Smooth muscle cell (in vitro differentiated cells): ENCODE measurements around the gene YEATS2. TPM values are rescaled to one million over a fixed set of nuclear protein-coding genes. Genes with fewer than 3 reads are reported as not detected.

Experiments
- DNase-seq: peaks from one replicate; lab custom pipeline; 2025; ENCODE audit not compliant: unreplicated experiment; lab: John Stamatoyannopoulos, UW
- H2AFZ ChIP-seq: fragments of 200-600 bp; sonication (generic); 2 replicates; pipeline ENCODE4 v1.6.0; 2016; ENCODE audit warnings: antibody characterized with exemption, low read depth, mild to moderate bottlenecking
- H3F3A ChIP-seq: fragments of 200-600 bp; sonication (generic); 2 replicates; pipeline ENCODE4 v1.6.0; 2017; ENCODE audit warnings: antibody characterized with exemption, low read depth
- H3K27ac ChIP-seq: fragments of 200-600 bp; sonication (generic); 2 replicates; pipeline ENCODE4 v1.5.1; 2016; ENCODE audit warnings: low read depth, mild to moderate bottlenecking
- H3K27me3 ChIP-seq: fragments of 200-600 bp; sonication (generic); 2 replicates; pipeline ENCODE4 v1.6.1; 2016; ENCODE audit warnings: low read depth, mild to moderate bottlenecking
- H3K36me3 ChIP-seq: fragments of 200-600 bp; sonication (generic); 2 replicates; pipeline ENCODE4 v1.5.1; 2016; ENCODE audit warnings: low read depth
- H3K4me1 ChIP-seq: fragments of 200-600 bp; sonication (generic); 2 replicates; pipeline ENCODE4 v1.5.1; 2016; ENCODE audit warnings: low read depth
- H3K4me2 ChIP-seq: fragments of 200-600 bp; sonication (generic); 2 replicates; pipeline ENCODE4 v1.6.0; 2016; ENCODE audit warnings: mild to moderate bottlenecking
- H3K4me3 ChIP-seq: fragments of 200-600 bp; sonication (generic); 2 replicates; pipeline ENCODE4 v1.5.1; 2016; ENCODE audit warnings: mild to moderate bottlenecking
- H3K79me2 ChIP-seq: fragments of 200-600 bp; sonication (generic); 2 replicates; pipeline ENCODE4 v1.6.0; 2016; ENCODE audit warnings: low read depth, mild to moderate bottlenecking
- H3K9ac ChIP-seq: fragments of 200-600 bp; sonication (generic); 2 replicates; pipeline ENCODE4 v1.6.0; 2016; ENCODE audit warnings: low read depth
- H3K9me3 ChIP-seq: fragments of 200-600 bp; sonication (generic); replicated peaks from 2 replicates; pipeline ENCODE4 v1.5.1; 2016; ENCODE audit warnings: low read depth
- H4K20me1 ChIP-seq: fragments of 200-600 bp; sonication (generic); 2 replicates; pipeline ENCODE4 v1.6.0; 2016; ENCODE audit warnings: low read depth
- CTCF ChIP-seq: fragments of 200-600 bp; sonication (generic); IDR thresholded peaks from 2 replicates; pipeline ENCODE4 v1.5.1; 2017; ENCODE audit warnings: borderline replicate concordance, mild to moderate bottlenecking, antibody characterized with exemption; ENCODE audit not compliant: insufficient read depth, poor library complexity, severe bottlenecking
- WGBS: methylation state at CpG from one replicate; pipeline ENCODE4 v1.1.7; 2016; ENCODE audit warnings: low lambda C conversion rate; 5-methylcytosine and 5-hydroxymethylcytosine counted together
- polyA plus RNA-seq: library from polyadenylated mRNA; unstranded; fragments of >200 nt; fragmentation: Nextera tagmentation; extraction: Ambion mirVana; gene quantifications from 2 replicates; pipeline ENCODE4 v1.2.1, GENCODE V29; 2016
- total RNA-seq: library from RNA; depleted of rRNA; stranded (reverse); fragments of >200 nt; gene quantifications from 2 replicates; pipeline ENCODE4 v1.2.3, GENCODE V29; 2014

The YEATS2 gene
- total and polyA plus RNA-seq, 2 experiments from 2014 or later: 19.9 to 30.4 TPM

GRCh38 chr3:183710231-183710630, 12.6 kb downstream of the YEATS2 start:
- Histone ChIP-seq H3K4me3 (no peak overlapping the region), H3K4me2 (no peak overlapping the region), H3K27ac (no peak overlapping the region), H3K27me3 (no peaks in the 10 kb centered on the region), H2AFZ (no peak overlapping the region), H3K4me1 (no peaks in the 10 kb centered on the region), H3K79me2 (peaks cover 99% of the 10 kb centered on the region), H4K20me1 (peaks cover 100% of the 10 kb centered on the region), H3K9ac (no peak overlapping the region), H3F3A (no peaks in the 10 kb centered on the region), H3K36me3 (no peaks in the 10 kb centered on the region), H3K9me3 (no peaks in the 10 kb centered on the region)
- no peak for DNase-seq
- no peak for TF ChIP-seq CTCF

GRCh38 chr3:183711516-183711915, 13.9 kb downstream of the YEATS2 start:
- DNase-seq: no peak

GRCh38 chr3:183714622-183715021, 17.0 kb downstream of the YEATS2 start:
- Histone ChIP-seq H3K79me2 (peaks cover 69% of the 10 kb centered on the region), H3F3A (no peaks in the 10 kb centered on the region), H3K27me3 (no peaks in the 10 kb centered on the region), H3K4me2 (no peak overlapping the region), H3K9ac (no peak overlapping the region), H3K4me1 (no peaks in the 10 kb centered on the region), H2AFZ (no peak overlapping the region), H3K27ac (no peak overlapping the region), H3K9me3 (no peaks in the 10 kb centered on the region), H3K4me3 (no peak overlapping the region), H3K36me3 (peaks cover 16% of the 10 kb centered on the region), H4K20me1 (peaks cover 96% of the 10 kb centered on the region)
- DNase-seq: no peak
- no peak for TF ChIP-seq CTCF

More at GRCh38 chr3:183711516-183711915, 13.9 kb downstream of the YEATS2 start:
- Histone ChIP-seq H3K4me2 (no peak overlapping the region), H3K79me2 (peaks cover 94% of the 10 kb centered on the region), H3F3A (no peaks in the 10 kb centered on the region), H4K20me1 (peaks cover 100% of the 10 kb centered on the region), H3K9me3 (no peaks in the 10 kb centered on the region), H2AFZ (no peak overlapping the region), H3K27me3 (no peaks in the 10 kb centered on the region), H3K9ac (no peak overlapping the region), H3K36me3 (no peaks in the 10 kb centered on the region), H3K27ac (no peak overlapping the region), H3K4me3 (no peak overlapping the region), H3K4me1 (no peaks in the 10 kb centered on the region)
- WGBS: 97% methylated on average over 3 of the region's 3 CpGs
- TF ChIP-seq CTCF: no peak

GRCh38 chr3:183718012-183718411, 20.4 kb downstream of the YEATS2 start:
- WGBS: 96% methylated on average over 3 of the region's 3 CpGs
- no peak overlapping the region for H3K27ac ChIP-seq
- no peak overlapping the region for H3K9ac ChIP-seq
- no peaks in the 10 kb centered on the region for H3K27me3 ChIP-seq
- DNase-seq: no peak
- H4K20me1 ChIP-seq: peaks cover 72% of the 10 kb centered on the region
- no peak overlapping the region for H2AFZ ChIP-seq
- H3F3A ChIP-seq: no peaks in the 10 kb centered on the region
- H3K79me2 ChIP-seq: peaks cover 36% of the 10 kb centered on the region
- H3K9me3 ChIP-seq: no peaks in the 10 kb centered on the region
- peaks cover 21% of the 10 kb centered on the region for H3K36me3 ChIP-seq
- H3K4me1 ChIP-seq: no peaks in the 10 kb centered on the region
- no peak for TF ChIP-seq CTCF
- H3K4me2 ChIP-seq: no peak overlapping the region
- H3K4me3 ChIP-seq: no peak overlapping the region
